Endothelial cell of umbilical vein (primary cell): ENCODE measurements around the gene ALDH6A1. TPM values are rescaled to one million over a fixed set of nuclear protein-coding genes. Genes with fewer than 3 reads are reported as not detected.

ENCODE experiments used
- BruUV-seq: library from RNA; stranded (reverse); fragments of 400-500 nt; replicated peaks from 2 replicates; lab custom pipeline; 2021; lab: Mats Ljungman, UMichigan
- CTCF ChIA-PET: fragments of 300-600, 350-600 bp; sonication (Branson Sonifier 250); formaldehyde crosslinking; loops from one replicate; lab custom pipeline; 2021; ENCODE audit warnings: antibody characterized with exemption, inconsistent platforms; lab: Charles Lee
- POLR2A ChIA-PET: fragments of 300-600, 350-600 bp; sonication (Branson Sonifier 250); formaldehyde crosslinking; loops from one replicate; lab custom pipeline; 2021; ENCODE audit warnings: antibody characterized with exemption, inconsistent platforms; lab: Charles Lee
- DNase-seq: peaks from one replicate; pipeline ENCODE4 v3.0.0-alpha.2; 2011; ENCODE audit warnings: low read depth, low spot score
- FAIRE-seq: peaks from 2 replicates; lab custom pipeline; 2011; peaks lifted over from hg19 to GRCh38; lab: Jason Lieb, UNC
- H2AFZ ChIP-seq: 2 replicates; pipeline ENCODE4 v1.6.0; 2012; ENCODE audit warnings: low read depth, low read length, control low read depth, inconsistent platforms
- H3K27ac ChIP-seq: 2 replicates; pipeline ENCODE4 v1.5.1; 2011; ENCODE audit warnings: low read depth, mild to moderate bottlenecking, control low read depth, low read length, moderate library complexity; ENCODE audit not compliant: insufficient read depth
- H3K27me3 ChIP-seq, 2 experiments: 2 replicates each; pipeline versions ENCODE4 v1.6.0 to v1.6.1; 2011; ENCODE audit warnings: low read length in 2 of 2, mixed read lengths in 1 of 2; ENCODE audit not compliant: control insufficient read depth in 2 of 2, insufficient read depth in 2 of 2
- H3K36me3 ChIP-seq, 2 experiments: 2 replicates in 1 of 2; 3 replicates in 1 of 2; pipeline ENCODE4 v1.5.1; 2011; ENCODE audit warnings: low read length in 2 of 2, mild to moderate bottlenecking in 1 of 2, moderate library complexity in 1 of 2; ENCODE audit not compliant: control insufficient read depth in 2 of 2, insufficient read depth in 2 of 2; ENCODE audit errors: extremely low read depth in 1 of 2
- H3K4me1 ChIP-seq: 3 replicates; pipeline ENCODE4 v1.5.1; 2011; ENCODE audit warnings: mild to moderate bottlenecking, low read length; ENCODE audit not compliant: control insufficient read depth, insufficient read depth; ENCODE audit errors: extremely low read depth
- H3K4me2 ChIP-seq: 2 replicates; pipeline ENCODE4 v1.6.1; 2011; ENCODE audit warnings: low read length, control low read depth, mixed read lengths; ENCODE audit not compliant: insufficient read depth
- H3K4me3 ChIP-seq, 3 experiments: fragments of 200-600 bp in 1 of 3; sonication (generic), shearing (Covaris generic) in 1 of 3; replicated peaks in 1 of 3; 2 replicates each; pipeline ENCODE4 v1.5.1; 2011 to 2016; ENCODE audit warnings: control low read depth in 3 of 3, low read length in 3 of 3, mild to moderate bottlenecking in 2 of 3, inconsistent platforms in 1 of 3, low read depth in 1 of 3, moderate library complexity in 1 of 3; ENCODE audit not compliant: insufficient read depth in 1 of 3
- H3K79me2 ChIP-seq: 2 replicates; pipeline ENCODE4 v1.6.0; 2012; ENCODE audit warnings: low read length, inconsistent platforms; ENCODE audit not compliant: control insufficient read depth, insufficient read depth
- H3K9ac ChIP-seq: replicated peaks from 2 replicates; pipeline ENCODE3; 2011; ENCODE audit warnings: low read length, control low read depth; ENCODE audit not compliant: insufficient read depth; ENCODE audit errors: extremely low read depth
- H3K9me1 ChIP-seq: replicated peaks from 3 replicates; pipeline ENCODE4 v1.6.0; 2011; ENCODE audit warnings: mild to moderate bottlenecking, low read length; ENCODE audit not compliant: control insufficient read depth, insufficient read depth; ENCODE audit errors: extremely low read depth
- H3K9me3 ChIP-seq: replicated peaks from 2 replicates; pipeline ENCODE4 v1.5.1; 2012; ENCODE audit warnings: low read length, inconsistent platforms; ENCODE audit not compliant: control insufficient read depth, insufficient read depth
- H4K20me1 ChIP-seq: replicated peaks from 2 replicates; pipeline ENCODE3; 2011; ENCODE audit warnings: mild to moderate bottlenecking, low read length; ENCODE audit not compliant: control insufficient read depth, insufficient read depth; ENCODE audit errors: extremely low read depth
- CTCF ChIP-seq, 2 donors: IDR thresholded peaks; 1 replicate in 1 of 2; 2 replicates in 1 of 2; pipeline ENCODE4 v1.5.1; 2011; ENCODE audit warnings: low read length in 2 of 2, mild to moderate bottlenecking in 2 of 2, moderate library complexity in 2 of 2, control low read depth in 1 of 2, inconsistent platforms in 1 of 2, low read depth in 1 of 2; ENCODE audit not compliant: insufficient read depth in 1 of 2; ENCODE audit errors: extremely low read depth in 1 of 2
- EZH2 ChIP-seq: IDR thresholded peaks from 2 replicates; pipeline ENCODE4 v1.6.1; 2012; ENCODE audit warnings: borderline replicate concordance, low read depth, mild to moderate bottlenecking, moderate library complexity, low read length, inconsistent platforms; ENCODE audit not compliant: severe bottlenecking
- FOS ChIP-seq: IDR thresholded peaks from 2 replicates; pipeline ENCODE4 v1.6.1; 2011; ENCODE audit warnings: mild to moderate bottlenecking, low read length, moderate library complexity, borderline replicate concordance; ENCODE audit not compliant: insufficient read depth
- GATA2 ChIP-seq: IDR thresholded peaks from 2 replicates; pipeline ENCODE4 v1.7.0; 2011; ENCODE audit warnings: low read depth, mild to moderate bottlenecking, moderate library complexity, mixed read lengths, low read length; ENCODE audit not compliant: insufficient read length, insufficient read depth
- JUN ChIP-seq: IDR thresholded peaks from 2 replicates; pipeline ENCODE4 v1.6.1; 2011; ENCODE audit warnings: borderline replicate concordance, low read depth; ENCODE audit not compliant: insufficient read length, insufficient read depth
- MAX ChIP-seq: IDR thresholded peaks from 2 replicates; pipeline ENCODE4 v1.6.1; 2011; ENCODE audit not compliant: insufficient read depth, insufficient read length
- MYC ChIP-seq: IDR thresholded peaks from one replicate; pipeline ENCODE4 v1.6.1; 2011; ENCODE audit warnings: mild to moderate bottlenecking, low read depth, low read length
- POLR2A ChIP-seq: IDR thresholded peaks from 2 replicates; pipeline ENCODE4 v1.6.1; 2012; ENCODE audit warnings: low read depth, mild to moderate bottlenecking, control low read depth, low read length
- POLR2AphosphoS5 ChIP-seq: IDR thresholded peaks from 2 replicates; pipeline ENCODE4 v1.6.1; 2012; ENCODE audit warnings: low read depth, mild to moderate bottlenecking, control low read depth, low read length, moderate library complexity; ENCODE audit not compliant: insufficient read depth
- dilution Hi-C: fragments of 300-500 bp; cut with MboI; formaldehyde crosslinking; loops from one replicate; pipeline ENCODE4 v1.15.0; 2019; ENCODE audit warnings: low sequenced_read_pairs; ENCODE audit not compliant: extremely low pct_ligation_motif_present
- intact Hi-C: fragments of 100-400 bp; cut with micrococcal nuclease; formaldehyde crosslinking; loops from one replicate; pipeline ENCODE4 v1.10.0; 2022
- polyA plus RNA-seq, 4 experiments: library from polyadenylated mRNA; depleted of rRNA in 3 of 4; stranded (reverse) in 3 of 4; unstranded in 1 of 4; fragments of >200 nt; gene quantifications; 2 replicates each; pipeline versions ENCODE4 v1.2.1 to v1.2.3, GENCODE V29; 2011 to 2012; ENCODE audit warnings: missing spikeins in 1 of 4
- total RNA-seq: library from RNA; stranded (reverse); gene quantifications from 2 replicates; pipeline ENCODE4 v1.2.3, GENCODE V29; 2021

The ALDH6A1 gene
- total and polyA plus RNA-seq, 2 donors (not counting 3 experiments of a cell fraction or from before 2014, with no cell fraction given) = 5.2 to 10.2 TPM

GRCh38 chr14:74018174-74018585 is 66.1 kb downstream of the ALDH6A1 start:
- Histone ChIP-seq H3K9me1 (no peaks in the 10 kb centered on the region), H4K20me1 (no peaks in the 10 kb centered on the region), H2AFZ (peak overlapping the region; percentile 96), H3K27ac (peak overlapping the region; percentile 86), H3K9ac (peak overlapping the region; percentile 96), H3K27me3 (no peaks in the 10 kb centered on the region), H3K36me3 (no peaks in the 10 kb centered on the region), H3K4me2 (peak overlapping the region; percentile 94), H3K4me3 (peak overlapping the region; percentile 76 to 97 (median 83)), H3K4me1 (peaks cover 13% of the 10 kb centered on the region), H3K79me2 (no peaks in the 10 kb centered on the region), H3K9me3 (no peaks in the 10 kb centered on the region)
- TF ChIP-seq JUN (peak; percentile 27), CTCF (IDR thresholded peaks at IDR 0.05; ENCODE audit: extremely low read depth in 1 of 2, insufficient read depth in 1 of 2, low read depth in 1 of 2, low read length in 2 of 2) (no peak), FOS (peak; percentile 13)
- ChIA-PET POLR2A (interaction anchor here (1.2 kb wide), 1 partner anchor 12 kb away, joined by 7 read pairs; no protein-coding TSS in a partner anchor), CTCF (no interaction called here)
- FAIRE-seq (no peak), DNase-seq (peak; percentile 73)
- intact Hi-C loops (loop anchor here (2.0 kb wide), 1 partner anchor 67 kb away; the partner anchor contains the start of genes COQ6 and FAM161B), dilution Hi-C loops (no loop called here)
- no TSS peak for BruUV-seq

GRCh38 chr14:74015963-74016362 is 68.3 kb downstream of the ALDH6A1 start:
- Histone ChIP-seq H3K79me2 (no peaks in the 10 kb centered on the region), H3K27ac (no peak overlapping the region), H3K4me2 (no peak overlapping the region), H3K9ac (no peak overlapping the region), H3K36me3 (peaks cover 0 to 2% of the 10 kb centered on the region in 2 experiments), H2AFZ (no peak overlapping the region), H3K27me3 (no peaks in the 10 kb centered on the region), H3K4me1 (peaks cover 13% of the 10 kb centered on the region), H3K9me3 (no peaks in the 10 kb centered on the region), H3K9me1 (no peaks in the 10 kb centered on the region), H3K4me3 (no peak overlapping the region), H4K20me1 (no peaks in the 10 kb centered on the region)
- TF ChIP-seq GATA2 (no peak), MAX (no peak), JUN (no peak), POLR2AphosphoS5 (no peak), POLR2A (no peak), FOS (no peak), EZH2 (no peak), CTCF (IDR thresholded peaks at IDR 0.05; ENCODE audit: extremely low read depth in 1 of 2, insufficient read depth in 1 of 2, low read depth in 1 of 2, low read length in 2 of 2) (no peak), MYC (no peak)
- FAIRE-seq (no peak), DNase-seq (no peak)
- CTCF ChIA-PET = no interaction called here
- intact Hi-C loops (no loop called here), dilution Hi-C loops (no loop called here)
- POLR2A ChIA-PET = no interaction called here
- no TSS peak for BruUV-seq
